Activated T-cell treated with anti-CD3 and anti-CD28 coated beads, Interleukin-2, amount 50 U/mL, for 4 hours (primary cell): ENCODE results near the gene CNTNAP4. TPM values are rescaled to one million over a fixed set of nuclear protein-coding genes. Genes with fewer than 3 reads are reported as not detected.

Source experiments
- ATAC-seq, 2 donors: fragments of 200-7000 bp; cut with Tn5 transposase; one replicate each; pipeline ENCODE4 v1.10.0; 2021
- DNase-seq: peaks from one replicate; pipeline ENCODE4 v3.0.0-alpha.2; 2020
- H3K27me3 Mint-ChIP-seq: one replicate; pipeline ENCODE4 v1.8.0; 2021; ENCODE audit warnings: low read depth, mixed read lengths
- H3K36me3 Mint-ChIP-seq: one replicate; pipeline ENCODE4 v1.8.0; 2022; ENCODE audit warnings: mixed read lengths; ENCODE audit not compliant: insufficient read depth
- H3K4me1 Mint-ChIP-seq: one replicate; pipeline ENCODE4 v1.8.0; 2021; ENCODE audit warnings: low read depth, mixed read lengths
- H3K4me3 Mint-ChIP-seq: one replicate; pipeline ENCODE4 v1.8.0; 2021; ENCODE audit warnings: mild to moderate bottlenecking, moderate library complexity, mixed read lengths
- H3K9me3 Mint-ChIP-seq: one replicate; pipeline ENCODE4 v1.8.0; 2021; ENCODE audit warnings: mixed read lengths
- total RNA-seq, 3 donors: library from RNA; stranded (reverse); gene quantifications; one replicate each; pipeline ENCODE4 v1.2.1, GENCODE V29; 2021

Gene CNTNAP4
- total RNA-seq, 3 donors from 2014 or later, result not detected

- ATAC-seq (no peak), DNase-seq (no peak)
- no peak overlapping the region for H3K4me3 Mint-ChIP-seq
- H3K4me1 Mint-ChIP-seq, result no peaks in the 10 kb centered on the region
- H3K27me3 Mint-ChIP-seq, result no peaks in the 10 kb centered on the region
- no peaks in the 10 kb centered on the region for H3K36me3 Mint-ChIP-seq
- peaks cover 17% of the 10 kb centered on the region for H3K9me3 Mint-ChIP-seq
Measured at GRCh38 chr16:76338472-76338871, 61.3 kb downstream of the CNTNAP4 start.

GRCh38 chr16:76343769-76344168, 66.6 kb downstream of the CNTNAP4 start:
- no peaks in the 10 kb centered on the region for H3K27me3 Mint-ChIP-seq
- no peaks in the 10 kb centered on the region for H3K4me1 Mint-ChIP-seq
- ATAC-seq (no peak), DNase-seq (no peak)
- no peaks in the 10 kb centered on the region for H3K36me3 Mint-ChIP-seq
- H3K4me3 Mint-ChIP-seq, result no peak overlapping the region
- peaks cover 8% of the 10 kb centered on the region for H3K9me3 Mint-ChIP-seq

GRCh38 chr16:76345163-76345661, 68.0 kb downstream of the CNTNAP4 start:
- H3K9me3 Mint-ChIP-seq, result peaks cover 8% of the 10 kb centered on the region
- H3K27me3 Mint-ChIP-seq, result no peaks in the 10 kb centered on the region
- ATAC-seq (no peak), DNase-seq (no peak)
- H3K4me3 Mint-ChIP-seq, result no peak overlapping the region
- no peaks in the 10 kb centered on the region for H3K36me3 Mint-ChIP-seq
- H3K4me1 Mint-ChIP-seq, result no peaks in the 10 kb centered on the region

DNA sequence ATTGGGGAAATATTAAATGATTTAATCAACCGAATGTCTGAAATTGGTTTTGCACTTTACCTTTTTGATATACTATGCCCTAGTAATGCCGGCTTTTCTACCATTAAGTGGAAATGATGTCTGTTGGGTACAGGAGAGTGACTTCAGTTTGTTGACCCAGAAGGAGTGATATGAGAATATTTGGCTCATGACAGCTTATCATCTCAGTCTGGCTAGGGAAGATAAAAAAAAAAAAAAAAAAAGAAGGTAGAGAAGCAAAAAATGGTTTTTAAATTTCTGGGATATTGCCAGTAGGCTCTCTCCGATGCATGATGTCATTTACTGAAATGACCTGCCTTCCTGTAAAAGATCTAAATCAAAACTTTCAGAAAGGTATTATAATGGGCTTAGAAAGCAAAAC, 69.0 kb downstream of the CNTNAP4 start:
- Mint-ChIP-seq H3K27me3 (no peaks in the 10 kb centered on the region), H3K9me3 (peaks cover 8% of the 10 kb centered on the region), H3K4me3 (no peak overlapping the region), H3K4me1 (no peaks in the 10 kb centered on the region), H3K36me3 (no peaks in the 10 kb centered on the region)
- no peak for ATAC-seq
- no peak for DNase-seq

DNA sequence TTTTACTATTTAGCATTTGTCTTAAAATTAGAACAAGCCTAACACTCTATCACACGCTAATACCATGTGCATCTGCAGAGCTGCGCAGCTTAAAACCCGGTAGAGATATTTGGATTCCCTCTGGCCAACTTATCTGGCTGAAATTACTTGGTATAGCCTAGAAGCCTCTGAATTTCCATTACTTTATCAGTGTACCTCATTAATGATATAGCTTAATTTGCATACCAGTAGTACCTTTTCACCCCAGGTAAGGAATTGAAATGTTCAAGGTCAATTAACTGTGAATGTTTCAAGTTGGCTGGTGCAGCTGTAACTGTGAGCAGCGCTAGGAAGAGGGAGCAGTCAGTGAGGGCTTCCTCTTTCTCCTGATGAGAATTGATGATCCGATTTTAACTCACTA, 74.2 kb downstream of the CNTNAP4 start:
- DNase-seq (no peak), ATAC-seq (no peak)
- no peak overlapping the region for H3K4me3 Mint-ChIP-seq
- no peaks in the 10 kb centered on the region for H3K27me3 Mint-ChIP-seq
- H3K36me3 Mint-ChIP-seq, result no peaks in the 10 kb centered on the region
- H3K4me1 Mint-ChIP-seq, result no peaks in the 10 kb centered on the region
- no peaks in the 10 kb centered on the region for H3K9me3 Mint-ChIP-seq

DNA sequence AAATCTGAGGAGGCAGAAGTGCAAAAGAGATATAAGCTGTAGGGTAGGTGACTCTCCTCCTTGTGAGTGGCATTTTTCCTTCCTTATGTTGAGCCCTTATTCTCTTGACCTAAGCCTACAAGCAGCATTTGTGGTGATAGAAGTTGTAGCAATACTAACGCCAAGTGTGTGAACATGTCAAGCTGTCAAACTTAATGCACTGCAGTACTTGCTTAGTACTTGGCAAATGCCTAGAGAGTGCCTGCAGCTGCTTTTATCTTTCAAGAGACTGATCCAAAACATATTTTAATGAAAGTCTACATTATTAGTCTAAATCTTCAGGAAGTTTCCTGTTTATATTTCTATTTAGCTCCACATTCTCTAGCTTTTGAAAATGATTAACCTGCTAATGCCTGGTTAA, 83.2 kb downstream of the CNTNAP4 start:
- no peaks in the 10 kb centered on the region for H3K27me3 Mint-ChIP-seq
- H3K4me3 Mint-ChIP-seq, result no peak overlapping the region
- peaks cover 5% of the 10 kb centered on the region for H3K9me3 Mint-ChIP-seq
- ATAC-seq (no peak), DNase-seq (no peak)
- no peaks in the 10 kb centered on the region for H3K4me1 Mint-ChIP-seq
- no peaks in the 10 kb centered on the region for H3K36me3 Mint-ChIP-seq

DNA sequence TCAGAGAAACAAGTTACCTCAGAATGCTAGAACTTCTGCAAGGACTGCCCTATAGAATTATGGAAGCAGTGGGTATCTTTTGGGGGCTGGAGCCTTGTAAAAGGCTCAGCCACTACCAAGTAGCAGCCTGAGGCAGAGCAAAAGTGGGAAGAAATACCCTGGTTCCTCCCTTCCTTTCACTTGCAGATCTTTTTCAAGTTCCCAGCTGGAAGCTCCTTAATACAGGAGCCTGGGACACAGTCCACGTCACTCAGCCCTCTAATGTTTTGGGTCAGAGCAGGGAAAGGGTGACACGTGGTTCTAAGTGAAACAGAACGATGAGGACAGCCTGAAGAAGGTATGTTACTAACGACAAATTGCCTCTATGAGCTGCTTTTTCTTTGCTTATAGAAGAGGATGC, 93.1 kb downstream of the CNTNAP4 start:
- Mint-ChIP-seq H3K36me3 (no peaks in the 10 kb centered on the region), H3K9me3 (peaks cover 3% of the 10 kb centered on the region), H3K4me3 (no peak overlapping the region), H3K4me1 (no peaks in the 10 kb centered on the region), H3K27me3 (no peaks in the 10 kb centered on the region)
- ATAC-seq (no peak), DNase-seq (no peak)

GRCh38 chr16:76371441-76371840, 94.2 kb downstream of the CNTNAP4 start:
- no peaks in the 10 kb centered on the region for H3K36me3 Mint-ChIP-seq
- H3K27me3 Mint-ChIP-seq, result no peaks in the 10 kb centered on the region
- H3K9me3 Mint-ChIP-seq, result peaks cover 4% of the 10 kb centered on the region
- no peak overlapping the region for H3K4me3 Mint-ChIP-seq
- ATAC-seq, result no peak
- DNase-seq, result no peak
- no peaks in the 10 kb centered on the region for H3K4me1 Mint-ChIP-seq

DNA sequence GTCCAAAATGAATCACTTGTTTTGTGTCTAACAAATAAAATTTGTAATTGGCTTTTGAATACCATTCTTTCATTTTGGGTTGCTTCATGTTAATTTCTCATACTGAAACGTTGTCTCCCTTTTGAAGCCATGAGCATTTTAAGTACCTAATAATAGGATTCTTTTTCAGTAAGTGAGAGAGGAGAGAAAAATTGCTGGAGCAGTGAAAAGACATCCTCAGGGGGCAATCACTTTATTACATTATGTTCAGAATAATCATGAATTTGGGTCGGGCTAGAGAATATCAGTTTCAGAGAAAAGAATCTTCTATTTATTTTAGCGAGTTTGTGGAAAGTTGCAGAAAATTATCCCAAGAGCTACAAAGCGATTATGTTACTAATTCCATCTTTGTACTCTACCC, 96.8 kb downstream of the CNTNAP4 start:
- peaks cover 12% of the 10 kb centered on the region for H3K9me3 Mint-ChIP-seq
- no peaks in the 10 kb centered on the region for H3K4me1 Mint-ChIP-seq
- H3K36me3 Mint-ChIP-seq, result no peaks in the 10 kb centered on the region
- ATAC-seq, result no peak
- no peak for DNase-seq
- no peaks in the 10 kb centered on the region for H3K27me3 Mint-ChIP-seq
- H3K4me3 Mint-ChIP-seq, result no peak overlapping the region

- Mint-ChIP-seq H3K9me3 (peaks cover 12% of the 10 kb centered on the region), H3K36me3 (no peaks in the 10 kb centered on the region), H3K4me1 (no peaks in the 10 kb centered on the region), H3K27me3 (no peaks in the 10 kb centered on the region), H3K4me3 (no peak overlapping the region)
- DNase-seq, result no peak
- no peak for ATAC-seq
Measured at GRCh38 chr16:76376988-76377387, 99.8 kb downstream of the CNTNAP4 start.

- Mint-ChIP-seq H3K27me3 (no peaks in the 10 kb centered on the region), H3K4me3 (no peak overlapping the region), H3K36me3 (no peaks in the 10 kb centered on the region), H3K4me1 (no peaks in the 10 kb centered on the region), H3K9me3 (peaks cover 12% of the 10 kb centered on the region)
- ATAC-seq (no peak), DNase-seq (no peak)
Measured at GRCh38 chr16:76378020-76378419, 100.8 kb downstream of the CNTNAP4 start.

- ATAC-seq, result no peak
- Mint-ChIP-seq H3K27me3 (no peaks in the 10 kb centered on the region), H3K4me3 (no peak overlapping the region), H3K4me1 (no peaks in the 10 kb centered on the region), H3K9me3 (peaks cover 9% of the 10 kb centered on the region), H3K36me3 (no peaks in the 10 kb centered on the region)
- DNase-seq, result no peak
Measured at GRCh38 chr16:76381096-76381495, 103.9 kb downstream of the CNTNAP4 start.

DNA sequence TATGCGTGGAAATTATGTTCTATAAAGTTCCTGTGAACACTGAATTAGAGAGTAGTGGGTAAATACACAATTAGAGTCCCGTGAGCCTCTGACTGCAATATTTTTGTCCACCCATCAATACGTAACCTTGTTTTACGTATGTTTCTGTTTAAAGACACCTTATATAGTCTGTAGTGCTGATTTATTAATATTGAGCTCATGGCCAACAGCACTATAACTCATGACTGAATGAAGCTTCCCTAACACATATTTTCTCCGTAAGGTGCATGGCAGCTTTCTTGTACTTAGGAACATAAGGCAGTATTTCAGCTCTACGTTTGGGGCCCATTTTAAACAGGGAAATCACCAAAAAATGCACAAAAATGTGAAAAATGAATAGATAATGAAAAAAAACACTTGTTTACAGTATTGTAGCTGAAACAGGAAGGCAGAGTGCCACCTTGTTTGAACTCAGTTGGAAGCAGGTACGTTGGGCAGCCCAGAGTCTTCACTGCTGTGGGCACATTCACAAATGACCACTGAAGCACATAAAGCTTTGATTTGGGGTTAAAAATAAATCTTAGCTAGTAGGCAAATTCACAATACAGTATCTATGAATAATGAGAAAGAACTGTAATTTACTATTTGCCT, 108.5 kb downstream of the CNTNAP4 start:
- Mint-ChIP-seq H3K9me3 (peaks cover 3% of the 10 kb centered on the region), H3K4me3 (no peak overlapping the region), H3K36me3 (no peaks in the 10 kb centered on the region), H3K27me3 (no peaks in the 10 kb centered on the region), H3K4me1 (no peaks in the 10 kb centered on the region)
- DNase-seq (no peak), ATAC-seq (no peak)

GRCh38 chr16:76386784-76387183, 109.6 kb downstream of the CNTNAP4 start:
- no peak for DNase-seq

GRCh38 chr16:76387994-76388393, 110.8 kb downstream of the CNTNAP4 start:
- Mint-ChIP-seq H3K4me3 (no peak overlapping the region), H3K27me3 (no peaks in the 10 kb centered on the region), H3K36me3 (no peaks in the 10 kb centered on the region), H3K4me1 (no peaks in the 10 kb centered on the region), H3K9me3 (peaks cover 3% of the 10 kb centered on the region)
- no peak for ATAC-seq
- no peak for DNase-seq

More at GRCh38 chr16:76386784-76387183, 109.6 kb downstream of the CNTNAP4 start:
- Mint-ChIP-seq H3K4me1 (no peaks in the 10 kb centered on the region), H3K36me3 (no peaks in the 10 kb centered on the region), H3K4me3 (no peak overlapping the region), H3K27me3 (no peaks in the 10 kb centered on the region), H3K9me3 (peaks cover 3% of the 10 kb centered on the region)
- no peak for ATAC-seq
